NB4 (cell line): ENCODE results near the gene CAMSAP1.

Source experiments
- MYC ChIP-seq: IDR thresholded peaks from 2 replicates; pipeline ENCODE4 v1.6.1; 2011; ENCODE audit warnings: low read depth, low read length
- POLR2A ChIP-seq: IDR thresholded peaks from 2 replicates; pipeline ENCODE4 v1.6.1; 2011; ENCODE audit warnings: mild to moderate bottlenecking; ENCODE audit not compliant: insufficient read length; ENCODE audit errors: extremely low read depth
- TF ChIP-seq, protein P1 (sequence below): IDR thresholded peaks from one replicate; pipeline ENCODE4 v1.5.1; 2012; ENCODE audit warnings: low read depth, low read length
- TF ChIP-seq, protein P2 (sequence below): IDR thresholded peaks from 2 replicates; pipeline ENCODE4 v1.6.1; 2011; ENCODE audit warnings: low read depth, low read length

DNA sequence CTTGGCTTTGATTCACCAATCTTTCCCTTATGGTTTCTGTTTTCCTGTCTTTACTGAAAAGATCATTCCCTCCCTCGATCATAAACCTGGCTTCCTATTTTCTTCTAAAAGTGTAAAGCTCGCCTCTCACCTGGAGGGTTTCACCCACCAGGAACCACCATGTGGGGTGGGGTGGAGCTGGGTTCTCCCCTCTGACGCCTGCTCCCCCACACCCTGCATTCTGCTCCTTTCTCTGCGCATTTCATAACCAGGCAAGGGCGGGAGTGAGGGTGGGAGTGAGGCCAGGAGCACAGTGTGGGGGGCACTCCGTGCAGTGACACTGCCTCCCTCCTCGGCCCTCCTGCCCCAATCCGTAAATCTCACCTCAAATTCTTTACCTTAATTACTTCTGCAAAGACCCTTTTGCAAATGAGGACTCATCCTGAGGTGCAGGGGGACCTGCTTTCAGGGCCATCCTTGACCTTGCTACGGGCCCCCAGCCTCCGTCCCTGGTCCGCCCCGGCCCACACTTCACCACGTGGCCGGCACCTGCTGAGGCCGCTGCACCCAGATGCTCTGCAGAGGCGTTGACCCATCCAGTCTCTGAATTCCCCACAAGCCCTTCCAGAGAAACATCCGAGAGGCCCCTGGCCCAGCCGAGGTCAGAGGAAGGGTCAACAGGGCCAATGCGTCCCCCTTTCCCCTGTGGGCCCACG is 146.0 kb downstream of the CAMSAP1 start:
- TF ChIP-seq, protein P1, sequence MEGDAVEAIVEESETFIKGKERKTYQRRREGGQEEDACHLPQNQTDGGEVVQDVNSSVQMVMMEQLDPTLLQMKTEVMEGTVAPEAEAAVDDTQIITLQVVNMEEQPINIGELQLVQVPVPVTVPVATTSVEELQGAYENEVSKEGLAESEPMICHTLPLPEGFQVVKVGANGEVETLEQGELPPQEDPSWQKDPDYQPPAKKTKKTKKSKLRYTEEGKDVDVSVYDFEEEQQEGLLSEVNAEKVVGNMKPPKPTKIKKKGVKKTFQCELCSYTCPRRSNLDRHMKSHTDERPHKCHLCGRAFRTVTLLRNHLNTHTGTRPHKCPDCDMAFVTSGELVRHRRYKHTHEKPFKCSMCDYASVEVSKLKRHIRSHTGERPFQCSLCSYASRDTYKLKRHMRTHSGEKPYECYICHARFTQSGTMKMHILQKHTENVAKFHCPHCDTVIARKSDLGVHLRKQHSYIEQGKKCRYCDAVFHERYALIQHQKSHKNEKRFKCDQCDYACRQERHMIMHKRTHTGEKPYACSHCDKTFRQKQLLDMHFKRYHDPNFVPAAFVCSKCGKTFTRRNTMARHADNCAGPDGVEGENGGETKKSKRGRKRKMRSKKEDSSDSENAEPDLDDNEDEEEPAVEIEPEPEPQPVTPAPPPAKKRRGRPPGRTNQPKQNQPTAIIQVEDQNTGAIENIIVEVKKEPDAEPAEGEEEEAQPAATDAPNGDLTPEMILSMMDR: no peak
- TF ChIP-seq, protein P2, sequence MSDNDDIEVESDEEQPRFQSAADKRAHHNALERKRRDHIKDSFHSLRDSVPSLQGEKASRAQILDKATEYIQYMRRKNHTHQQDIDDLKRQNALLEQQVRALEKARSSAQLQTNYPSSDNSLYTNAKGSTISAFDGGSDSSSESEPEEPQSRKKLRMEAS: no peak
- no peak for TF ChIP-seq POLR2A
- no peak for TF ChIP-seq MYC
